COLO668 (cell line): ENCODE measurements around the gene CDH4.

Experiments
- DNase-seq: peaks from one replicate; lab custom pipeline; 2025; ENCODE audit not compliant: unreplicated experiment; lab: John Stamatoyannopoulos, UW

CDH4 gene

DNA sequence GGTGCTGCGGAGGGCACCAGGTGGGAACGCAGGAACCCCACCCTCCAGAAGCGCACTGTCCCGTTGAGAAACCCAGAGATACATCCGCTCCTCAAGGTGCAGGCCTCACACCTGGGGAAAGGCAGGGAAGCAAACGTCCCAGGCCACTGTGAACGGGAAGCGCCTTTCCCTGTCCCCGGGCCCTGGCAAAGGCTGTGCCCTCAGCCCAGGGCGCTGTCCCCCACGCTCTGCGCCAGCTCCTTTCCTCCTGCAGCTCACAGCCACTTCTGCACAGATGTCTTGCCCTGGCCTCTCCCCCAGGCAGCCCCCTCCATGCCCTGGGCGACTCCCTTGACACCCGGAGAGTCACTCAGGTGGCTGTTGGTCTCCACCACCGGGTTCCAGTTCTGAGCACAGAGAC is 609.8 kb downstream of the CDH4 start:
- no peak for DNase-seq

DNA sequence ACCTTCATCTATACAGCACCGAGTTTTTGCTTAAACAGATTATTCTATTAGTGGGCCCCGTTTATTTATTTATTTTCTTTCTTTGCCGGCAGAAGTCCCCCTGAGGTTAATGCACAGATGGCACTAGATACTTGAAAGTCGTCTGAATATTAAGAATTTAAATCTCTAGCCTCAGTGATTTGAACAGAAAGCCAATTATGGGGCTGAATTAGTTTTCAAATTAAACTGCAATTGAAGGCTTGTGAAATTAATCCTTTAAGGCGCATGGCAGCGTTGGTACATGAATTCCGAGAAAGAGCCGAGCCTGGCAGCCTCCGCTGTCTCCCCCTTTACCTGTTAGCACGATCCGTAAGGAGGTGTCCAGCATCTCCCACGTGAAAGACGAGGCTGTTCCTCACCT is 610.8 kb downstream of the CDH4 start:
- DNase-seq: no peak

GRCh38 chr20:61864481-61864880 is 612.4 kb downstream of the CDH4 start:
- no peak for DNase-seq

GRCh38 chr20:61865353-61865752 is 613.3 kb downstream of the CDH4 start:
- no peak for DNase-seq

DNA sequence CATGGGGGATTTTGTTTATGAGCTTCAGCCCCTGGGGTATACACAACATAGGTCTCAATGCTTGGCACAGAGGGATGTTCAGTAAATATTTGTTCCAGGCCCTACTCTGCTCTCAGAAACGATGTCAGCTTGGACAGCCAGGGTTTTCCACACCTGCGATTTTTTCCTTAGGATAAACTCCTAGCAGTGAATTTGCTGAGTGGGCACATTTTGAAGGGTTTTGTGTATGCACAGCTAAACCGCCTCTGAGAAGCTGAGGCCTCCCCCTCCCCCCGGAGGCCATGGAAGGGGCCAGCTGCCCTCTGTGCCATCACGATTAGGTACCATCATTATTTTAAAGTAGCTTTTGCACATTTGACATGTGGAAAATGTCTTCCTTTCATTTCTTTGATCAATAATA is 614.1 kb downstream of the CDH4 start:
- no peak for DNase-seq

GRCh38 chr20:61868006-61868405 is 615.9 kb downstream of the CDH4 start:
- no peak for DNase-seq

DNA sequence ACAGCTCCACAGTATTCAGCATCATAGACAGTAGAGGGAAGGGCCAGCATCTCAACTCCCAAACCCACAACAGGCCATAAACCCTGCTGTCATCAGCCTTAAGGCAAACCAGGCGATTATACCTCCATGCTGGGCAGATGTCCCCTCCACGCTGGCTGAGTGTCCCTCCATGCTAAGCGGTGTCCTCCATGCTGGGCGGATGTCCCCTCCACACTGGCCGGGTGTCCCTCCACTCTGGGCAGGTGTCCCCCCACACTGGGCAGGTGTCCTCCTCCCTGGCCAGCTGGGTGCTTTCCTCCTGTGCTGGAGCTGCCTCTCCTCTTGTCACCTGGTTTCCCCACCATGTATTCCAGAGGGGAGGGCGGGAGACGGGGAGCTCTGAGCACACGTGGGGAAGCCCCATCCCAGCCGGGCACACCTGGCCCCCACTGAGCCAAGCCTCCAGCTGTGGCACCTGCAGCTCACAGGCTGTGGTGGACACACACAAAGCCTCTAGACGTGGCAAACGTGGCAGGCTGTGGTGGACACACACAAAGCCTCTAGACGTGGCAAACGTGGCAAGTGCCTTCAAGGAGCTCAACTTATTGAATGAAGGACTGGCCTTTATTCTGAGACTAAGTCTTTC is 616.5 kb downstream of the CDH4 start:
- DNase-seq: no peak

GRCh38 chr20:61869750-61870507 is 617.9 kb downstream of the CDH4 start:
- no peak for DNase-seq

GRCh38 chr20:61871160-61871559 is 619.1 kb downstream of the CDH4 start:
- no peak for DNase-seq

DNA sequence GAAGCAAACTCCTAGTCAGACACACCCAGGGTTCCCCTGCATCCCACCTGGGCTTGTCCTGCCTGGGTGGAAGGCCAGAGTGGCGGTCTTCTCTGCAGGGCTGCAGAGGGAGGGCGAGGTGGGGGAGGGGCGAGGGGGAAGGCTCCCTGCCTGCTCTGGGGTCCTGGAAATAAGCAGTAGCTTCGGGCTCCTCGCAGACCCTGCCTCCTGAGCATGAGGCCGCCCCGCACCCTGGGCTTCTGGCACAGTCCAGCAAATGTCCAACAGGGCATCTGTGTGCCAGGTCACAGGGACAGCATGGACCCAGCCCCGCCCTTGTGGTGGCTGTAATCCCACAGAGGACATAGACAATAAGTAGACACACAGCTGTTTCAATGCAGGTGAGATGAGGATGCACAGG is 619.9 kb downstream of the CDH4 start:
- no peak for DNase-seq

GRCh38 chr20:61872371-61872900 is 620.4 kb downstream of the CDH4 start:
- DNase-seq: no peak

DNA sequence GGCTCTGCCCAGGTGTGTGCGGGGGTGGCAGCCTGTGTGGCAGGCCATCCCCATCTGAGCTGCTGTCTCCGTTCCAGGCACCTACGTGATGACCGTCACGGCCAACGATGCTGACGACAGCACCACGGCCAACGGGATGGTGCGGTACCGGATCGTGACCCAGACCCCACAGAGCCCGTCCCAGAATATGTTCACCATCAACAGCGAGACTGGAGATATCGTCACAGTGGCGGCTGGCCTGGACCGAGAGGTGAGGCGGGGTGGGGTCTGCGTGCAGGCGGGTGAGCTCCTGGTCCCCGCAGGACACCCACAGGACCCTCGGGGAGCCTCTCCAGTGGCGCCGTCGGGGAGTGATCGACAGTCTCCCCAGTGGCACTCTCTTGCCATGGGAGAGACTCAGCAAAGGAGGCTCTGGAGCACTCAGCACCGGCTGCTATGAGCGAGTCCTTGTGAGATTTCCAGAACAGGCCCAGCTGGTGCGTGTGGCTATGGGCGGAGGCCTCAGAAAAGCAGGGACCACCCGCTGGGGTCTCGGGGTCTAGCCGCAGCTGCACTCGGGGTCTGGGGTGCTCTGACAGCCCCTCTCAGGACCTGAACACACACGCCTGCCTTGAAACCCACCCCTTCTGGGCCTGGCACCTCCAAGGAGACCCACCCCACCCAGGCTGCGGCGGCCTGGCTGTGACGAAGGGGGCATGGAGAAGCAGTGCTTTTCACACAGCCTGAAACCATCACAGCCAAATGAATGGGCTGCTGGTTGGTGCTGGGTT is 621.8 kb downstream of the CDH4 start:
- no peak for DNase-seq

- DNase-seq: peak; percentile 10
Measured at GRCh38 chr20:61874421-61875068, 622.5 kb downstream of the CDH4 start.

DNA sequence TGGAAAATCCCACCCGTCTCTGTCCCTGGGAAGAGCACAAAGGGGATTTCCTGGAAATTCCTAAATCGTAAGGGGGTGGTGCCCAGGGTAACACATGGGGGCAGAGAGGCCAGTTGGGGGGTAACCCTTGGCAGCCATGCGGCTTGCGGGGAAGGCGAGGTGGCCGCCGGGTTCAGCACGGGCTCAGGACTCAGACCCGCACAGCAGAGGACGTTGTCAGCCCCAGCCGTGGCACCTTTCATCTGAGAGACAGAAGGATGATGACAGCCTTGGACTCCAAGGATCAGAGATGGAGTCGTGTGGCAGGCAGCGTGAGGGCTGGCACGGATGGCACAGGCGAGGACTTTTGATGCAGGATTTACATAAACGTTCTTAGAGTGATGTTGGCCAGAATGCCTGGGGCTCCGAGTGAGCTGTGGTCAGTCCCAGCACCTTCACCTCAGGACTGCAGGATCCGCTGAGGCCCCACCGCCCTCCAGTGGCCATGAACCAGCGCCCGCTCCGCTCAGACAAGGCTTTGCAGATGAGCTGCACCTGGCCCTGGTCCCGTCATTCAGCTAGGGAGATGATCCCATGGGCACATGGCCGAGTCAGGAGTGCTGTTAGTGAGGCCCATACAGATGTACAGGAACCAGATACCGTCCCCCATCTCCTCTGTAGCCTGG is 623.3 kb downstream of the CDH4 start:
- DNase-seq: no peak

GRCh38 chr20:61875996-61876395 is 623.9 kb downstream of the CDH4 start:
- no peak for DNase-seq

- DNase-seq: no peak
Measured at GRCh38 chr20:61876952-61877728, 625.1 kb downstream of the CDH4 start.

DNA sequence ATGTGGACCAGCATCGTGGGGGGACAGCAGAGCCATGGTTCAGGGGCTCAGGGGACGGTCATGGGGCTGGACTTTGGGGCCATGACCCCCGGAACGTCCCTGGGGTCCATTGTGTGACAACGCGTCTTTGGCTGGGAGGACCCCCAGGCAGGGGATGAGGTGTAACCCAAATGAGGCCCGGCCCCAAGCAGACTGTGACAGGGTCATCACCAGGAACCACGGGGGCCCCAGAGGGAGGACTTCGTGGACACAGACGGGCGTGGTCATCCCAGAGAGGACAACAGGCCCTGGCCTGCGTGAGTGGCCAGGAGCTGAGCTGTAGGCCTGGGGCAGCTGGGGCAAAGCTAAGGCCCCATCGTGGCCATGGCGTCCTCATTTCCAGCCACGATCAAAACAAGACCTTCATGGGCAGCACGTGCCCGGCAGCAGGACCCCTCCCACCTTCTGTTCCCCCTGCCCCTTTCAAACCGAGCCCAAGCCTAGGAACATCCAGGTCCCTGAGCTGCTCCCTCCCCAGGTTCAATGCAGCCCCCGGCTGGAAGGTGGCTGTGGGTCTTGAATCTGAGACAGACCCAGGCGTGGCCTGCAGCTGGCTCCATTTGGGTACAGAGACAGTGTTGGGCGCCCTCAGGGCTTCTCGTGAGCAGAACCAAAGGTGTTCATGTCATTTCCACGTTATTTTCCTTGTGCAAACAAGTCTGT is 625.9 kb downstream of the CDH4 start:
- DNase-seq: no peak

- DNase-seq: no peak
Measured at GRCh38 chr20:61878478-61879302, 626.6 kb downstream of the CDH4 start.

DNA sequence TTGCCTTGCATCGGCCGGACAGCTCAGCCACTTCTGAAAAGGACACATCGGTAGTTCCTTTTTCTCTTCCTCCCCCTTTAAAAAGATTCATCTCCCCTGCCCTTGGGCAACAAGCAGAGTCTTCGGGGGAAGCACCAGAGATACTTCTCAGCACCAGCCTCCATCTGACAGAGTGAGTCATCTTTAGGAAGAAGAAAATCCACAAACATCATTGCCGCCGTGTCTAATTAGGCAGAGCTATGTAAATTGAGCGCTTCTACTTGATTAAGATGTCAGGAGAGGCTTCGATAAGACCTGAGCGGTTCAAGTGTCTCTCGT is 627.2 kb downstream of the CDH4 start:
- DNase-seq: no peak
